Ammon's horn (tissue), 1 donor: ENCODE results near the gene LRTM2.

Source experiments
- DNase-seq: peaks from one replicate; pipeline ENCODE4 v3.0.0-alpha.2; 2016; ENCODE audit warnings: low spot score

The LRTM2 gene

GRCh38 chr12:1797991-1798640 is 22.2 kb upstream of the LRTM2 start:
- no peak for DNase-seq

GRCh38 chr12:1798641-1799020 is 21.7 kb upstream of the LRTM2 start:
- DNase-seq = no peak

DNA sequence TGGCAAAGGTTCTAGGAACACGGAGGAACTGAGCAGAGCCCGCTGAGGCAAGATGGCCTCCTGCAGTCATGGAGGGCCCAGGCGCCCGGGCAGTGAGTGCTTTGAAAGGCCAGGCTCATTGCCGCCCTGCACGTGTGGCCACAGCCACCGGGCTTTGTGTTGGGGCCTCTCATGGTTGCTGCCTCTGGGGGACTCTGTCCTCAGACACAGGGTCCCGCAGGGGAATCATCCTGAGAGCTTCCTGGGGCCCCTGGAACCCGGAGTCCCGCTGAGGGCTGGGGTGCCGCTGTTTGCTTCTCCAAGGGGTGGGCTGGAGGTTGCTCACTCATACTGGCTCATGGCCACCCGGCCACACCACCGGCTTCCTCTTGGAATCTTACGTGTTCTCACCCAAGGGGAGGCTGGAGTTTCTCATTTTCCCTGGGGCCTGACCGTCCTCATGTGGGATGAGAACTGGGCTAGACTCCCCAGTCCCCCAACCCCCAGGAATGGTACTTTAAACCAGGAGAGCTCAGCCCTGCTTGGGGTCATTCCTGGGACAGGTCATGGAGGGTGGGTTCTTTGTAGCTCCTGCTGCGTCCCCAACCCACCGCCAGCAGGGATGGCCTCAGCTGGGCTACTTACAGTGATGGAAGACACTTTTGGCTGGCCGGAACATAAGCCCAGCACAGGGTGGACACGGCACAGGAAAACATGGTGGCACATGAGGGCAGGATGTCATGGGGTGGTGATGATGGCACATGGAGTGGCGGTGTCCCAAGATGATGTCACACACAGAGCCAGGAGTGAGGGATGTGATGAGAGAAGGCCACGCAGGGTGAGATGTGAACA is 21.1 kb upstream of the LRTM2 start:
- DNase-seq = no peak

DNA sequence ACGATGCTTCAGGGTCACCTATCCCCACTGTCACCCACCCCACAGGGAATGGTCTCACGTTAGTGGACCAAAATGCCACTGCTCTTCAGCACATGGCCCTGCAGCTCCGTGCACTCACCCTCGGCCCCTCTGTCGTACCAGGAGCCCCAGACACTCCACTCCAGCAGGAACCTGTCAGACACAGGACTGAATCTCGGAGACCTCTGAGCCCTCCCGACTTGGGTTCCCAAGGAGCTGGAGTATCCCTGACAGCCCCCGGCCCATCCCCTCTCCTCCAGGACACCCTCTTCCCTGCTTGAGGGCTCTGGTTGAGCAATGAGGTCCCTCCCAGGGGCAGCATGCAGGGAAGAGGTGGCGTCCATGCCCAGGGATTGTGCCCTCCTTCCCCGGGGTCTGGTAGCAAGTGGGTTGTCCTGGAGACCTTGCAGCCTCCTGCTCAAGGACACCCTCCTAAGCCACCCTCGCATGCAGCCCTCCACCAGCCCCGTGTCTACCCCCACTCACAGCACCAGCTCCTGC is 20.4 kb upstream of the LRTM2 start:
- DNase-seq = no peak

DNA sequence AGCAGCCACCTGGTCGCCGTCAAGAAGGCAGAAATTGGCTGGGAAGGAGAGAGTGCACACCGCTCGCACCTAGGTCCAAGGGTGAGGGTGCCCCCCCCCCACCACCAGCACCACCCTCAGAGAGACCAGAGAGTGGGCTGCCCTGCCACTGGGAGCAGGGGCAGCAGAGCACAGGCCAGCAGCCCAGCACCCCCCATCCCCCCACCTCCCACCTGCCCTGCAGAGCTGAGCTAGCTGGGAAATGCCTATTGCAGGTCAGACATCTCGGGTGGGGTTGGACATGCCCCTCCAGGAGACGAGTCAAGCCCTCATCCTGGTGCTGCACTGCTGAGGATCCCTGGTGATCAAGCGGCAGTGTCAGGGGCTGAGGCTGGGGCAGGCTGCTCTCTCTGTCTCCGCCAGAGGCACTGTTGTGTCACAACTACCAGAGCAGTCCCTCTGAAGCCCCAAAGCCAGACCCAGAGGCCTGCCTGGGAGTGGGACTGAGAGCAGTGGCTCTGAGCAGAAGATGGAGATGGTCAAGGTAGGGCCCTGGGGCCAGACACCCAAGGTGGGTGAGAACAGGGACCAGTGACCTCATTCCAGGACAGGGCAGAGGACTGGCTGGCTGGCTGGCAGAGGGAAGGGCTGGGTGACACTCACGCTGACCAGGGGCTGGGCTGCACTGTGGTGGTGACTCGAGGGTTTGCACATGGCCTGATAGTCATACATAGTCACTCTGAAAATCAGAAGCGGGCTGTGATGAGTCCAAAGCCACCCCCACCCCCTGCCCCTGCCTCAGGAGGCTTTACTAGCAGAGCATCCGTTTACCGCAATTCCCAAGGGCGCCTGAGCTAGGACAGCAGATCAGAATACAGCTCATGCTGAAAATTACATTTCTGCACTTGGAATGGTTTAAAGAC is 19.7 kb upstream of the LRTM2 start:
- DNase-seq = no peak

DNA sequence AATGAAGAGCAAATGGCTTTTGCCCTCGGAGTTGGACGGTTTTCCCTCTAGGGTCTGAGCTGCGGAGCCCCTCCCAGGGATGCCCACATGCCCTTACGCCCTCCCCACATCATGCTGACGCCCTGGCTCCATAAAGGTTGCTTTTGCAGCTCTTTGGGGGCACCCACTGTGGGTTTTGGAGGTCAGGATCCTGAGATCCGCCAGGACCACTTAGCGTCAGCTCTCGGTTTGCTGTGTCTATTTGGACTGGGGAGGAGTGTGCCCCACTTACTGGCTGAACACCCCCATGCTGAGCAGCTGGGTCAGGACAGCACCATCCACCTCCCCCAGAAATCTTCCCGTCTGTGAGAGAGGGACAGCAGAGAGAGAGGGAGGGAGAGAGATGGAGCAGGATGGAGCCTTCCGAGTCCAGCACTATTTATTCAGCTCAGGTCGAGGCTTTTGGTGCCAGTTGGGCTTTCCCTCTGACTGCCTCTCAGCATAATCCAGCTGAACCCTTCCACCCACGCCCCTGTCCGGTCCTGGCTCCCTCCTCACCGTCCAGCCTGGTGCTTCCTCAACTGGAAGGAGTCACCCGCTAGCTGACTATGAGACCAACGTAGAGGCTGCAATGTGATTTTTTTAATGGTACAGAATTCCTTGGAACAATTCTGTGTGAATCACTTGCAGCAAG is 18.9 kb upstream of the LRTM2 start:
- DNase-seq = no peak

- no peak for DNase-seq
These were observed 16.6 kb upstream of the LRTM2 start for GRCh38 chr12:1803736-1804135.

- peak; percentile 94 for DNase-seq
These were observed 15.6 kb upstream of the LRTM2 start for GRCh38 chr12:1804545-1805332.

- no peak for DNase-seq
These were observed 14.8 kb upstream of the LRTM2 start for GRCh38 chr12:1805441-1806081.

DNA sequence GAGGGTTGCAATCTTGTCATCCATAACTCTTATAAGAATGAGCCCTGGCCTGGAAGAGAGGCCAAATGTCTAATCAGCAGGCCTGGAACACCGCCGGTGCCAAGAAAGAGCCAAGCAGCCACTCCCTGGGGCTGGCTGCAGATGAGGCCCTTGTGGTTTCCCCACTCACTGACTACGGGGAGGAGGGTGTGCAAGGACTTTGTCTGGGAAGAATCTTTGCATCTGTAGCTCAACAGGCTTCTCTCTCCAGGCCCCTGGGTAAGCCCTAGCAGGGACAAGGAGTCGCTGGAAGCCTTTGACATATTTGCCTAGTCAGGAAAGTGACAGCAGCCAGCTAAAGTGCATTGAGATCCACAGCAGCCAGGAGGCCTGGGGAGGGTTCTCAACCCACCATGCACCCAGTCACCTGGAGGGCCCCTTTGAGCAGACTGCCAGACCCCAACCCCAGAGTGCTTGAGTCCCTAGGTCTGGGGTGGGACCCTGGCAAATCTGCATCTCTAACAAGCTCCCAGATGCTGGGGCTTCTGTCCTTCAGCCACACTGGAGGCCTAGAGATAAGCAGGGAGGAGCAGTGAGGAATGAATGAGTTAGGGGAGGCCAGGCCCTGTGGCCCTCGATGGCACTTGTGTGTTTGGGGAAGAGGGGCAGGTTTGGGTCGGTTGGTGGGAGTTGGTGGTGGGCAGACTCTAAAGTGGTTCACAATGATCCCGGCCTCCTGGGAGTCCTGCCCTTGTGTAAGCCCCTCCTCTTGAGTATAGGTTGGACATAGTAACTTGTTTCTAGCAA is 13.9 kb upstream of the LRTM2 start:
- no peak for DNase-seq

GRCh38 chr12:1807087-1807860 is 13.1 kb upstream of the LRTM2 start:
- no peak for DNase-seq

GRCh38 chr12:1808036-1808797 is 12.1 kb upstream of the LRTM2 start:
- no peak for DNase-seq

GRCh38 chr12:1808798-1809480 is 11.4 kb upstream of the LRTM2 start:
- DNase-seq = no peak

- no peak for DNase-seq
These were observed 10.7 kb upstream of the LRTM2 start for GRCh38 chr12:1809591-1810190.

DNA sequence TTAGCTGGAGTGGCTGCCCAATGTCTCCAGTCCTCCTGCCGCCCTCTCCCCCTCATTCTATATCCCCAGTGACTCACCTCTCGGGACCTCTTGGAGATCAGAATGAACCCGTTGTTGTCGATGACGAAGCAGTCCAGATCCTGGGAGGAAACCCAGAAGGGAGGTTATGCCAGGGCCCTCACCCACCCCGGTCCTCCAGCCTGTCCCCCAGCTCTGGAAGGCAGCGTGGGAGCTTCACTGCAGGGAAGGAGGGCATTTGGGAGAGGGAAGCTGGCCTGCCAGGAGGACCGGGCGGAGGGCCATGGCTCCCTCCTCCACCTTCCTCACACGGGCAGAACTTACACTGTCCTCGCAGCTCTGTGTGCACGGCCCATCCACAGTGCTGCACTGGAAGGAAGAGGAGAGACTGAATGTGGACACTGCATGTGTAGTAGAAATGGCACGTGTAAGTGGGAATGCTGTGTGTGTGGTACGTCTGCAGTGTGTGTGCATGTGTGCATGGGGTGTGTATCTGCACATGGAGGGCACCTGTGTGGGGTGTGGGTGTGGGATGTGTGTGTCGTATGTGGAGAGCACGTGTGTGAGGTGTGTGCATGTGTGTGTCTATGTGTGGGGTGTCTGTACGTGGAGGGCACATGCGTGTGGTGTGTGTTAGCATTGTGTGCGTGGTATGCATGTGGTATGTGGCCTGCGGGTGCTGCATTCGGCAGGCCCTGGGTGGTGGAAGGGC is 10.0 kb upstream of the LRTM2 start:
- DNase-seq = no peak

DNA sequence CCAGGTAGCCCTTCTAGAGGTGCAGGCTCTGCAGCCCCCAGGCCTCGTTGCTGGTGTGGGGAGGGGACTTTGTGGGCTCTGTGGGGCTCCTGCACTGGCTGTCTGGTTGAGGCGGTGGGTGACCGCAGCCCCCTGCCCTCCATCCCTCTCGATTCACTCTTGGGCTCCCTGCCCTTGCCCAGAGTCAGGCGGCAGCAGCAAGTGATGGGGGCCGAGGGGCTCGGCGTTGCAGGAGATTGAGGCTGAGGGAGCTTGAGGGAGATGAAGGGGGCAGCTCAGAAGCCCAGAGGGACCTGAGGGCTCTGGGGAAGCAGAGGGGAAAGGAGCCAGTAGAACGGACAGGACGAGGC is 9.5 kb upstream of the LRTM2 start:
- DNase-seq = no peak
